ENCODE data around the gene COLQ.

DNA sequence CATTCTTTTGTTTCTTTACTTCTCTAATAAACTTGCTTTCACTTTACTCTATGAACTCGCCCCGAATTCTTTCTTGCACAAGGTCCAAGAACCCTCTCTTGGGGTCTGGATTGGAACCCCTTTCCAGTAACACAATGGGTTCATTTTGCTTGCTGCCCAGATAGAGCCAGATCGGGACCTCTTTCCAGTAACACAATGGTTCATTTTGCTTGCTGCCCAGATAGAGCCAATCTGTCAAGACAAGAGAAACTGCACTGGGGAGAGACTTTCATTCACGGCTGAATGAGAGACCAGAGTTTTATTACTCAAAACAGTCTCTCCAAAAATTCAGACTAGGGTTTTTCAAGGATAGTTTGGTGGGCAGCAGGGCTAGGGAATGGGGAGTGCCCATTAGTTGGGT, 119.6 kb downstream of the COLQ start:
- TF ChIP-seq POLR2AphosphoS5 (IDR thresholded peaks at IDR 0.05) (no peak), EP300 (IDR thresholded peaks at IDR 0.05) (no peak)
